Lower leg skin (tissue), 4 donors: ENCODE results near the gene ESPN. TPM values are rescaled to one million over a fixed set of nuclear protein-coding genes. Genes with fewer than 3 reads are reported as not detected.

Source experiments
- DNase-seq, 2 donors: peaks; one replicate each; pipeline ENCODE4 v3.0.0-alpha.2; 2019; ENCODE audit warnings: low spot score in 2 of 2
- H3K4me3 ChIP-seq: fragments of 200-600 bp; sonication (generic); 2 replicates; pipeline ENCODE4 v1.5.1; 2017; ENCODE audit warnings: mild to moderate bottlenecking, low read depth; ENCODE audit not compliant: poor library complexity, severe bottlenecking
- CTCF ChIP-seq, 3 donors: fragments of 450-650 bp; IDR thresholded peaks; one replicate each; pipeline ENCODE4 v1.5.1; 2016; ENCODE audit warnings: antibody characterized with exemption in 3 of 3, mild to moderate bottlenecking in 3 of 3, moderate library complexity in 2 of 3
- POLR2A ChIP-seq, 2 donors: fragments of 450-650 bp; IDR thresholded peaks; one replicate each; pipeline ENCODE4 v1.6.1; 2016 to 2017; ENCODE audit warnings: antibody characterized with exemption in 2 of 2, mild to moderate bottlenecking in 1 of 2, moderate library complexity in 1 of 2
- WGBS, 2 donors: methylation state at CpG; one replicate each; pipeline ENCODE4 v1.1.5; 2018; 5-methylcytosine and 5-hydroxymethylcytosine counted together
- intact Hi-C: fragments of 100-400 bp; cut with DNase I; formaldehyde crosslinking; loops from one replicate; pipeline ENCODE4 v1.15.0; 2023; ENCODE audit warnings: low total_unique reads
- total RNA-seq, 4 donors: library from RNA; depleted of rRNA; stranded (reverse); fragments of >200 nt; gene quantifications; one replicate each; pipeline ENCODE4 v1.1.0, GENCODE V29; 2016

ESPN gene
- total RNA-seq, 4 donors from 2014 or later: 27.5 to 64.3 (median 30.3) TPM

- TF ChIP-seq POLR2A (IDR thresholded peaks at IDR 0.05): no peak
- no peak for TF ChIP-seq CTCF (IDR thresholded peaks at IDR 0.05)
- H3K4me3 ChIP-seq: no peak overlapping the region
- no peak for DNase-seq
- 90 to 91% methylated on average over 28 to 30 of the region's 30 CpGs for WGBS, 2 donors
- intact Hi-C loops: no loop called here
Measured at GRCh38 chr1:6467744-6468688, 43.4 kb downstream of the ESPN start.

GRCh38 chr1:6468729-6469461, 44.3 kb downstream of the ESPN start:
- 88 to 89% methylated on average over 13 of the region's 13 CpGs for WGBS, 2 donors
- DNase-seq: no peak
- TF ChIP-seq POLR2A (IDR thresholded peaks at IDR 0.05) (no peak), CTCF (IDR thresholded peaks at IDR 0.05) (no peak)
- no peak overlapping the region for H3K4me3 ChIP-seq
- intact Hi-C loops: no loop called here

DNA sequence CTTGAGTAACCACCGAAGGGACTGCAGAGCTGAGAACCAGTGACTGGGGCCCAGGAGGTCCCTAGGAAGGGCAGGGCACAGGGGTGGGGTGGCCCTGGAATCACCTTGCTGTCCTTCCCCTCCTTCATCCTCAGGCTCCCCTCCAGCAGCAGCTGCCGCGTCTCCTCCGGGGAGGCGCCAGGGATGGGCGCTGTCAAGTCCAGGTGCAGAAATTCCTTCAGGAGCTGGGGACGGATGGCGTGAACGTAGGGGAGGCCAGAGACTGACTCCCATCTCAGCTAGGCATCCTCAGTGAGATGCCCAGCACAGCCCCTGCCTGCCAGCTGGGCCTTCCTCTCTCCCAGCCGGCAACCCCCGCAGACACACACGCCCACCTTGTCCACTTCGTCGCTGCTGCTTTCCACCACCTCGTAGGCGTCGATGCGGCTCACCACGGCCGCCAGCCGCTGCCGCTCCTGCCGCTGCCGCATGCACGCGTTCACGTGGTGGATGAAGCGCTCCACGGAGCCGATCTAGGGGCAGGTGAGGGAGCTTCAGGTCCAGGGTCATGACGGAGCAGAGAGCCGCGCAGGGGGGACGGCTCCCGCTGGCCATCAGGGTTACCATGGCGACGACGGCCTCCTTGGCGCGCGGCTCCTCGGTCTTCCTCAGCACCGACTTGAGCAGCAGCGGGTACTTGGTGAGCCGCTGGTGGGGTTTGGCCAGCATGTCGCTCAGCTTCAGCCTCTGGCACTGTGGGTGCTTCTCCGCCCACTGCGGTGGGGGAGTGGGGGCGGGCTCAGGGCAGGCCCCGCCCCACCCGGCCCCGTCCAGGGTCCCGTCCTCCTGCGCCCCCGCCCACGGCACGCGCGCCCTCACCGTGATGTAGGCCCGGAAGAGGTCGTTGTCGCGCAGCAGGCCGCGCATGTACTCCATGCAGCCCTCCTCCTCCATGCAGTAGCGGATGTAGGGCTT, 45.8 kb downstream of the ESPN start:
- TF ChIP-seq CTCF (IDR thresholded peaks at IDR 0.05): no peak
- TF ChIP-seq POLR2A (IDR thresholded peaks at IDR 0.05): no peak
- H3K4me3 ChIP-seq: no peak overlapping the region
- 89 to 90% methylated on average over 42 to 55 of the region's 67 CpGs for WGBS, 2 donors
- DNase-seq: no peak
- intact Hi-C loops: no loop called here

- intact Hi-C loops: no loop called here
- no peak overlapping the region for H3K4me3 ChIP-seq
- TF ChIP-seq CTCF (IDR thresholded peaks at IDR 0.05) (no peak), POLR2A (IDR thresholded peaks at IDR 0.05) (no peak)
- WGBS, 2 donors: 64 to 66% methylated on average over 51 to 61 of the region's 67 CpGs
- DNase-seq: peak in 1 of 2 donors; percentile 54
Measured at GRCh38 chr1:6471086-6471969, 46.8 kb downstream of the ESPN start.
